ENCODE data around the gene TMOD4.

GRCh38 chr1:151137789-151138188 is 38.0 kb downstream of the TMOD4 start:
- TF ChIP-seq, protein P1, sequence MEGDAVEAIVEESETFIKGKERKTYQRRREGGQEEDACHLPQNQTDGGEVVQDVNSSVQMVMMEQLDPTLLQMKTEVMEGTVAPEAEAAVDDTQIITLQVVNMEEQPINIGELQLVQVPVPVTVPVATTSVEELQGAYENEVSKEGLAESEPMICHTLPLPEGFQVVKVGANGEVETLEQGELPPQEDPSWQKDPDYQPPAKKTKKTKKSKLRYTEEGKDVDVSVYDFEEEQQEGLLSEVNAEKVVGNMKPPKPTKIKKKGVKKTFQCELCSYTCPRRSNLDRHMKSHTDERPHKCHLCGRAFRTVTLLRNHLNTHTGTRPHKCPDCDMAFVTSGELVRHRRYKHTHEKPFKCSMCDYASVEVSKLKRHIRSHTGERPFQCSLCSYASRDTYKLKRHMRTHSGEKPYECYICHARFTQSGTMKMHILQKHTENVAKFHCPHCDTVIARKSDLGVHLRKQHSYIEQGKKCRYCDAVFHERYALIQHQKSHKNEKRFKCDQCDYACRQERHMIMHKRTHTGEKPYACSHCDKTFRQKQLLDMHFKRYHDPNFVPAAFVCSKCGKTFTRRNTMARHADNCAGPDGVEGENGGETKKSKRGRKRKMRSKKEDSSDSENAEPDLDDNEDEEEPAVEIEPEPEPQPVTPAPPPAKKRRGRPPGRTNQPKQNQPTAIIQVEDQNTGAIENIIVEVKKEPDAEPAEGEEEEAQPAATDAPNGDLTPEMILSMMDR (conservative IDR thresholded peaks at IDR 0.05; ENCODE audit: low read length): no peak
- TF ChIP-seq EZH2phosphoT487 (IDR thresholded peaks at IDR 0.05; ENCODE audit: borderline replicate concordance, low read depth, low read length): no peak

Data from OCI-LY7 (cell line).